Loucy (cell line): ENCODE measurements around the gene STRAP.

Source experiments
- H2AFZ ChIP-seq: fragments of 200-600 bp; sonication (generic); 2 replicates; pipeline ENCODE4 v1.6.0; 2016; ENCODE audit warnings: antibody characterized with exemption, mild to moderate bottlenecking, low read length, moderate library complexity
- H3F3A ChIP-seq: fragments of 200-600 bp; 2 replicates; pipeline ENCODE4 v1.6.0; 2016; ENCODE audit warnings: antibody characterized with exemption, low read depth, mild to moderate bottlenecking
- H3K27me3 ChIP-seq: fragments of 200-600 bp; sonication (generic); 2 replicates; pipeline ENCODE4 v1.6.1; 2014; ENCODE audit warnings: low read length, mild to moderate bottlenecking; ENCODE audit not compliant: insufficient read depth, poor library complexity, severe bottlenecking
- H3K36me3 ChIP-seq: fragments of 200-600 bp; sonication (generic); 2 replicates; pipeline ENCODE4 v1.6.1; 2016; ENCODE audit warnings: low read length; ENCODE audit not compliant: insufficient read depth
- H3K4me1 ChIP-seq: fragments of 200-600 bp; sonication (generic); 2 replicates; pipeline ENCODE4 v1.5.1; 2014; ENCODE audit warnings: low read length, mild to moderate bottlenecking; ENCODE audit not compliant: insufficient read depth, poor library complexity, severe bottlenecking
- H3K4me2 ChIP-seq: fragments of 200-600 bp; sonication (generic); 2 replicates; pipeline ENCODE4 v1.6.0; 2014; ENCODE audit warnings: antibody characterized with exemption, low read length, low read depth, mild to moderate bottlenecking; ENCODE audit not compliant: poor library complexity, severe bottlenecking
- H3K4me3 ChIP-seq: fragments of 200-600 bp; sonication (generic); 2 replicates; pipeline ENCODE4 v1.5.1; 2014; ENCODE audit warnings: low read length, mild to moderate bottlenecking, mixed read lengths; ENCODE audit not compliant: poor library complexity, severe bottlenecking
- H3K79me2 ChIP-seq: fragments of 200-600 bp; sonication (generic); 2 replicates; pipeline ENCODE4 v1.6.1; 2014; ENCODE audit warnings: low read length; ENCODE audit not compliant: insufficient read depth
- H3K9ac ChIP-seq: fragments of 200-600 bp; sonication (generic); 2 replicates; pipeline ENCODE4 v1.6.0; 2014; ENCODE audit warnings: mild to moderate bottlenecking, low read depth, low read length, moderate library complexity; ENCODE audit not compliant: poor library complexity, severe bottlenecking
- H3K9me2 ChIP-seq: fragments of 200-600 bp; sonication (generic); replicated peaks from 2 replicates; pipeline ENCODE4 v1.6.1; 2016; ENCODE audit warnings: low read depth, low read length, mixed read lengths
- H3K9me3 ChIP-seq: fragments of 200-600 bp; sonication (generic); 2 replicates; pipeline ENCODE4 v1.6.1; 2014; ENCODE audit warnings: mild to moderate bottlenecking, antibody characterized with exemption, low read length, low read depth; ENCODE audit not compliant: insufficient read depth
- H4K20me1 ChIP-seq: fragments of 200-600 bp; sonication (generic); 2 replicates; pipeline ENCODE4 v1.6.0; 2014; ENCODE audit warnings: antibody characterized with exemption, low read length, mild to moderate bottlenecking; ENCODE audit not compliant: insufficient read depth, poor library complexity, severe bottlenecking
- EZH2phosphoT487 ChIP-seq: fragments of 200-600 bp; IDR thresholded peaks from 2 replicates; pipeline ENCODE4 v1.6.1; 2018; ENCODE audit warnings: antibody characterized with exemption, mild to moderate bottlenecking, moderate library complexity, borderline replicate concordance
- TF ChIP-seq, protein P1 (sequence below): fragments of 200-600 bp; sonication (generic); conservative IDR thresholded peaks from 2 replicates; pipeline ENCODE4 v1.5.1; 2014; ENCODE audit warnings: mild to moderate bottlenecking, antibody characterized with exemption, low read length

STRAP gene

DNA sequence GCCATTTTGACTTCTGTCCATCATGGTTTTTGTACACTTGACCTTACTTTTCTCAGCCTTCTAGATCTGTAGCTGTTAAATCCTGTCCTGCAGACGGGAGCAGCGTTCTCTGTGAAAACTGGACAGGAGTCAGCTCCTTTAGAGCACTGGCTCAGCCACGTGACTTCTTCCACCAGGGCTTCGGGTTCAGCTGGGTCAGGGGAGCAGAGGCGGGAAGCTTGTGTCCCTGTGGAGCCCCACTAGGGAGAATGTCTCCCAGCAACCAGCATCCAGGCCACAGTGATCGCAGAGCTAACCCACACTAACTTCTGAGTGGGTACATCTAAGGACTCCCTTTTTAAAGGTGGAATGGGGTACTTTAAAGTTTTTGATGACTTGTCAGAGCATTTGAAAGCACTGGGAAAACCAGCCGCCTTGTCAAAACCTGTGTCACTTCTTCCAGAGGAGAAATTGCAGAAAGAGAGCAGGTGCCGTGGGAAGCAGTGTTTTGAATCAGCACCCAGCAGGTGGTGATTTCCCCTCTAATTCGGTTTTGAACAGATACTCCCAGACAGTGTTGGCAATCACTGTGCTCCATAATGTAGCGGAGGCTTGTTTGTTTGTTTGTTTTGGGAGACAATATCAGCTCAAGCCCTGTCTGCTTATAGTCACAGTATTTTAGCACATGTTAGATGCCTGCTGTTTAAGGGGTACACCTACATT, 46.8 kb downstream of the STRAP start:
- no peak overlapping the region for H3K9ac ChIP-seq
- H3K27me3 ChIP-seq, result no peaks in the 10 kb centered on the region
- no peaks in the 10 kb centered on the region for H3K9me2 ChIP-seq
- H3K4me2 ChIP-seq, result no peak overlapping the region
- no peaks in the 10 kb centered on the region for H3K9me3 ChIP-seq
- no peaks in the 10 kb centered on the region for H3F3A ChIP-seq
- H3K36me3 ChIP-seq, result no peaks in the 10 kb centered on the region
- H2AFZ ChIP-seq, result no peak overlapping the region
- H3K4me3 ChIP-seq, result no peak overlapping the region
- H3K4me1 ChIP-seq, result no peaks in the 10 kb centered on the region
- TF ChIP-seq, protein P1, sequence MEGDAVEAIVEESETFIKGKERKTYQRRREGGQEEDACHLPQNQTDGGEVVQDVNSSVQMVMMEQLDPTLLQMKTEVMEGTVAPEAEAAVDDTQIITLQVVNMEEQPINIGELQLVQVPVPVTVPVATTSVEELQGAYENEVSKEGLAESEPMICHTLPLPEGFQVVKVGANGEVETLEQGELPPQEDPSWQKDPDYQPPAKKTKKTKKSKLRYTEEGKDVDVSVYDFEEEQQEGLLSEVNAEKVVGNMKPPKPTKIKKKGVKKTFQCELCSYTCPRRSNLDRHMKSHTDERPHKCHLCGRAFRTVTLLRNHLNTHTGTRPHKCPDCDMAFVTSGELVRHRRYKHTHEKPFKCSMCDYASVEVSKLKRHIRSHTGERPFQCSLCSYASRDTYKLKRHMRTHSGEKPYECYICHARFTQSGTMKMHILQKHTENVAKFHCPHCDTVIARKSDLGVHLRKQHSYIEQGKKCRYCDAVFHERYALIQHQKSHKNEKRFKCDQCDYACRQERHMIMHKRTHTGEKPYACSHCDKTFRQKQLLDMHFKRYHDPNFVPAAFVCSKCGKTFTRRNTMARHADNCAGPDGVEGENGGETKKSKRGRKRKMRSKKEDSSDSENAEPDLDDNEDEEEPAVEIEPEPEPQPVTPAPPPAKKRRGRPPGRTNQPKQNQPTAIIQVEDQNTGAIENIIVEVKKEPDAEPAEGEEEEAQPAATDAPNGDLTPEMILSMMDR, result no peak
- TF ChIP-seq EZH2phosphoT487, result no peak
- no peaks in the 10 kb centered on the region for H3K79me2 ChIP-seq
- H4K20me1 ChIP-seq, result no peaks in the 10 kb centered on the region

DNA sequence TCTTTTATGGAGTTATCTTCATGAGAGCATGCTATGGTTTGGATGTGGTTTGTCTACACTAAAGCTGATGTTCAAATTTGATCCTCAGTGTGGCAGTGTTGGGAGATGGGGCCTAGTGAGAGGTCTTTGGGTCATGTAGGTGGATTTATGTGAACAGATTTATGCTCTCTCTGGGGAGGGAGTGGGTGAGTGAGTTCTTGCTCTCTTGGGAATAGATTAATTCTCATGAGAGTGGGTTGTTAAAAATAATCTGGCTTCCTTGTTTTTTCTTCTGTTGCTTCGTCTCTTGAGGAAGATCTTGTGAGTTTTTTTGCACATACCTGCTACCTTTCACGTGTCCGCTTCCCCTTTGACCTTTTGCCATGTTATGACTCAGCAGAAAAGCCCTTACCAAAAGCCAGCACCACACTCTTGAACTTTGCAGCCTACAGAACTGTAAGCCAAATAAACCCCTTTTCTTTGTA, 49.4 kb downstream of the STRAP start:
- H3K4me1 ChIP-seq, result no peaks in the 10 kb centered on the region
- no peaks in the 10 kb centered on the region for H3K36me3 ChIP-seq
- H3K4me2 ChIP-seq, result no peak overlapping the region
- H3F3A ChIP-seq, result no peaks in the 10 kb centered on the region
- no peaks in the 10 kb centered on the region for H3K9me2 ChIP-seq
- no peaks in the 10 kb centered on the region for H3K27me3 ChIP-seq
- H2AFZ ChIP-seq, result no peak overlapping the region
- no peak overlapping the region for H3K4me3 ChIP-seq
- no peak overlapping the region for H3K9ac ChIP-seq
- no peaks in the 10 kb centered on the region for H4K20me1 ChIP-seq
- H3K9me3 ChIP-seq, result no peaks in the 10 kb centered on the region
- TF ChIP-seq, protein P1, result peak; percentile 56
- TF ChIP-seq EZH2phosphoT487, result no peak
- H3K79me2 ChIP-seq, result no peaks in the 10 kb centered on the region; the same call in 1 of the 2 replicates

DNA sequence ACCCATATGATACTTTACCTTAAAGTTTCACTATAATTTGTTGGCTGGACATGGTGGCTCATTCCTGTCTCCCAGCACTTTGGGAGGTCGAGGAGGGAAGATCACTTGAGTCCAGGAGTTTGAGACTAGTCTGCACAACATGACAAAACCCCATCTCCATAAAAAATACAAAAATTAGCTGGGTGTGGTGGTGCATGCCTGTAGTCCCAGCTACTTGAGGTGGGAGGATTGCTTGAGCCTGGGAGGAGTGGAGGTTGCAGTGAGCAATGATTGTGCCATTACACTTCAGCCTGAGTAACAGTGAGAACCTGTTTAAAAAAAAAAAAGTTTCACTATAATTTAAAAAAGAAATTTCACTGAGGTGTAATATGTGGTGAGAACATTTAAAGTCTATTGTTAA, 50.1 kb downstream of the STRAP start:
- no peaks in the 10 kb centered on the region for H4K20me1 ChIP-seq
- no peak overlapping the region for H3K4me3 ChIP-seq
- no peaks in the 10 kb centered on the region for H3K4me1 ChIP-seq
- H3K9me3 ChIP-seq, result no peaks in the 10 kb centered on the region
- no peaks in the 10 kb centered on the region for H3K27me3 ChIP-seq
- no peak for TF ChIP-seq EZH2phosphoT487
- TF ChIP-seq, protein P1, result no peak
- no peak overlapping the region for H3K9ac ChIP-seq
- no peaks in the 10 kb centered on the region for H3K9me2 ChIP-seq
- no peaks in the 10 kb centered on the region; the same call in 1 of the 2 replicates for H3K79me2 ChIP-seq
- no peak overlapping the region for H2AFZ ChIP-seq
- no peaks in the 10 kb centered on the region for H3K36me3 ChIP-seq
- no peak overlapping the region for H3K4me2 ChIP-seq
- no peaks in the 10 kb centered on the region for H3F3A ChIP-seq
